Spleen (tissue), 7 donors: ENCODE measurements around the gene PLEKHJ1.

Source experiments
- POLR2AphosphoS5 ChIP-seq, 3 donors: sonication (generic); formaldehyde crosslinking; IDR thresholded peaks; one replicate each; pipeline ENCODE4 v1.5.1; 2017; ENCODE audit warnings: antibody characterized with exemption in 3 of 3
- TF ChIP-seq, protein P1 (sequence below), 11 experiments: fragments of 200-600 bp in 7 of 11; fragments of 450-650 bp in 4 of 11; sonication (generic) in 4 of 11; IDR thresholded peaks in 8 of 11; conservative IDR thresholded peaks in 3 of 11; 1 replicate in 7 of 11; 2 replicates in 4 of 11; pipeline versions ENCODE4 v1.4.0 to v1.8.0; 2016 to 2021; ENCODE audit warnings: antibody characterized with exemption in 11 of 11, inconsistent platforms in 4 of 11, mild to moderate bottlenecking in 1 of 11
- donor health status: DM: no; HTN: no; CAD: no; lungs with moderate emphysema.
- donor health status: DM: no; HTN: no; CAD: no.
- donor health status: DM: no; HTN: no; CAD: no.

DNA sequence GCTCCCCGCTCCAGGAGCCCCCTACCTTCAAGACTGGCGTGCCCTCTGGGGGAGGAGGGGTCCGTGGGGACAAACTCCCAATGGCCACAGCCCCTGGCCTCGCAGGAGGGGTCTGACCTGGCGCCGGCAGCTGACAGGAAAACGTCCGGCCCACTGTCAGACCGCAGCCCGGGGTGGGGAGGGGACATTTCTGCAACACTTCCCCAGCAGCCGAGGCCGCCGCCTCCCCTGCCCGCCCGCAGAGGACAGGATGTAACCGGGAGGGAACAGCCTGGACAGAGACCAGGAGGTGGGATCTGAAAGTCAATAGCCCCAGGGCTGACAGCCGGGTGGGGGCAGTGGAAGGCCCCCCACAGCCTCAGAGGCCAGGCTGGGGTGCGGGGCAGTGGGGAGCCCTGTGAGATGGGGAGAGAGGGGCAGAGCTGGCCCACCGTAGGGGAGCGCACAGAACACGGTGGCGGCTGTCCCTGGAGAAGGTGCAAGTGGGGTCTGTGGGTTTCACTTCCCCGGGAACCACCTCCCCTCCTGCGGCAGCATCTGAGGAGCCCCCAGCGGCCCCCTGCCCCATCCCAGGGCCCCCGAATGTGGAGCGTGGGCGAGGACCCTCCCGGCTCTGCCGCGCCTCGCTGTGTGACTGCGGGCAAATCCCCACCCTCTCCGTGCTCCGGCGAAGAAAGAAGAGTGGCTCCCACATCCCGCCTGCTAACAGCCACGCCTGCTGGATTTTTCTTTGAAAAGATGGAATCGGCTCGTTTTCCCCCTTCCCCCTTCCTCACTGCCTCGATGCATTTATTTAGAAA is 46.1 kb upstream of the PLEKHJ1 start, which contains the start of gene PEAK3:
- TF ChIP-seq, protein P1, sequence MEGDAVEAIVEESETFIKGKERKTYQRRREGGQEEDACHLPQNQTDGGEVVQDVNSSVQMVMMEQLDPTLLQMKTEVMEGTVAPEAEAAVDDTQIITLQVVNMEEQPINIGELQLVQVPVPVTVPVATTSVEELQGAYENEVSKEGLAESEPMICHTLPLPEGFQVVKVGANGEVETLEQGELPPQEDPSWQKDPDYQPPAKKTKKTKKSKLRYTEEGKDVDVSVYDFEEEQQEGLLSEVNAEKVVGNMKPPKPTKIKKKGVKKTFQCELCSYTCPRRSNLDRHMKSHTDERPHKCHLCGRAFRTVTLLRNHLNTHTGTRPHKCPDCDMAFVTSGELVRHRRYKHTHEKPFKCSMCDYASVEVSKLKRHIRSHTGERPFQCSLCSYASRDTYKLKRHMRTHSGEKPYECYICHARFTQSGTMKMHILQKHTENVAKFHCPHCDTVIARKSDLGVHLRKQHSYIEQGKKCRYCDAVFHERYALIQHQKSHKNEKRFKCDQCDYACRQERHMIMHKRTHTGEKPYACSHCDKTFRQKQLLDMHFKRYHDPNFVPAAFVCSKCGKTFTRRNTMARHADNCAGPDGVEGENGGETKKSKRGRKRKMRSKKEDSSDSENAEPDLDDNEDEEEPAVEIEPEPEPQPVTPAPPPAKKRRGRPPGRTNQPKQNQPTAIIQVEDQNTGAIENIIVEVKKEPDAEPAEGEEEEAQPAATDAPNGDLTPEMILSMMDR (IDR thresholded peaks at IDR 0.05 in 8 of 11, conservative IDR thresholded peaks at IDR 0.05 in 3 of 11), result peak in 1 of 11 experiments; percentile 10
- peak; percentile 87 to 97 (median 88) for TF ChIP-seq POLR2AphosphoS5 (IDR thresholded peaks at IDR 0.05)
